CD4-positive, alpha-beta T cell (primary cell): ENCODE results near the gene MFSD6. TPM values are rescaled to one million over a fixed set of nuclear protein-coding genes. Genes with fewer than 3 reads are reported as not detected.

Source experiments
- ATAC-seq: fragments of 200-7000 bp; cut with Tn5 transposase; one replicate; pipeline ENCODE4 v1.10.0; 2022; ENCODE audit warnings: mild to moderate bottlenecking; ENCODE audit not compliant: poor library complexity
- CTCF ChIA-PET: fragments of 350-600 bp; sonication (Branson Sonifier 250); formaldehyde crosslinking; loops from one replicate; lab custom pipeline; 2021; ENCODE audit warnings: antibody characterized with exemption, inconsistent platforms; lab: Charles Lee
- POLR2A ChIA-PET: fragments of 350-600 bp; sonication (Branson Sonifier 250); formaldehyde crosslinking; loops from one replicate; lab custom pipeline; 2021; ENCODE audit warnings: antibody characterized with exemption, inconsistent platforms; lab: Charles Lee
- DNase-seq, 14 experiments: peaks; one replicate each; pipeline ENCODE4 v3.0.0-alpha.2; 2013 to 2020; ENCODE audit warnings: mixed read lengths in 2 of 14
- H3K27ac ChIP-seq, 2 donors: one replicate each; pipeline versions ENCODE4 v1.5.1 to v1.7.0; 2013; ENCODE audit warnings: low read length in 2 of 2, low read depth in 1 of 2, mild to moderate bottlenecking in 1 of 2
- H3K27me3 ChIP-seq, 2 experiments: 1 replicate in 1 of 2; 2 replicates in 1 of 2; pipeline versions ENCODE4 v1.6.1 to v1.7.0; 2013; ENCODE audit warnings: low read length in 2 of 2, control low read depth in 1 of 2, mild to moderate bottlenecking in 1 of 2, moderate library complexity in 1 of 2; ENCODE audit not compliant: insufficient read depth in 2 of 2, control insufficient read depth in 1 of 2
- H3K36me3 ChIP-seq: one replicate; pipeline ENCODE4 v1.6.1; 2013; ENCODE audit warnings: low read length, control low read depth; ENCODE audit not compliant: insufficient read depth
- H3K4me1 ChIP-seq: one replicate; pipeline ENCODE4 v1.6.1; 2013; ENCODE audit warnings: low read length, control low read depth; ENCODE audit not compliant: insufficient read depth
- H3K4me3 ChIP-seq: one replicate; pipeline ENCODE4 v1.5.1; 2013; ENCODE audit warnings: mild to moderate bottlenecking, low read length, moderate library complexity
- H3K9me3 ChIP-seq, 2 experiments: 1 replicate in 1 of 2; 2 replicates in 1 of 2; pipeline versions ENCODE4 v1.6.1 to v1.7.0; 2013; ENCODE audit warnings: low read length in 2 of 2, mild to moderate bottlenecking in 2 of 2, control low read depth in 1 of 2, moderate library complexity in 1 of 2; ENCODE audit not compliant: control insufficient read depth in 1 of 2, insufficient read depth in 1 of 2
- H3K27ac Mint-ChIP-seq: one replicate; pipeline ENCODE4 v1.8.0; 2020; ENCODE audit warnings: mixed read lengths
- H3K27me3 Mint-ChIP-seq: one replicate; pipeline ENCODE4 v1.8.0; 2021; ENCODE audit warnings: mixed read lengths
- H3K36me3 Mint-ChIP-seq: one replicate; pipeline ENCODE4 v1.8.0; 2021; ENCODE audit warnings: low read depth, mixed read lengths
- H3K4me1 Mint-ChIP-seq: one replicate; pipeline ENCODE4 v1.8.0; 2021; ENCODE audit warnings: low read depth, mixed read lengths
- H3K4me3 Mint-ChIP-seq: one replicate; pipeline ENCODE4 v1.8.0; 2020; ENCODE audit warnings: mild to moderate bottlenecking, mixed read lengths
- H3K9me3 Mint-ChIP-seq: one replicate; pipeline ENCODE4 v1.8.0; 2020; ENCODE audit warnings: mixed read lengths
- CTCF ChIP-seq: fragments of 200-600 bp; IDR thresholded peaks from one replicate; pipeline ENCODE4 v1.8.0; 2022; ENCODE audit warnings: antibody characterized with exemption, mild to moderate bottlenecking
- intact Hi-C, 2 experiments: fragments of 100-400 bp; cut with DNase I in 1 of 2; cut with micrococcal nuclease in 1 of 2; formaldehyde crosslinking; loops; one replicate each; pipeline versions ENCODE4 v1.15.1 to v1.9.0; 2023 to 2025; cut with DNase I, micrococcal nuclease
- total RNA-seq, 174 experiments: library from RNA in 2 of 174; stranded (reverse) in 2 of 174; gene quantifications; one replicate each; pipeline ENCODE4 v1.2.3 and lab custom pipeline; 2021 to 2026

MFSD6 gene
- total RNA-seq, 2 experiments from 2014 or later, result 41.2 to 47.8 TPM

DNA sequence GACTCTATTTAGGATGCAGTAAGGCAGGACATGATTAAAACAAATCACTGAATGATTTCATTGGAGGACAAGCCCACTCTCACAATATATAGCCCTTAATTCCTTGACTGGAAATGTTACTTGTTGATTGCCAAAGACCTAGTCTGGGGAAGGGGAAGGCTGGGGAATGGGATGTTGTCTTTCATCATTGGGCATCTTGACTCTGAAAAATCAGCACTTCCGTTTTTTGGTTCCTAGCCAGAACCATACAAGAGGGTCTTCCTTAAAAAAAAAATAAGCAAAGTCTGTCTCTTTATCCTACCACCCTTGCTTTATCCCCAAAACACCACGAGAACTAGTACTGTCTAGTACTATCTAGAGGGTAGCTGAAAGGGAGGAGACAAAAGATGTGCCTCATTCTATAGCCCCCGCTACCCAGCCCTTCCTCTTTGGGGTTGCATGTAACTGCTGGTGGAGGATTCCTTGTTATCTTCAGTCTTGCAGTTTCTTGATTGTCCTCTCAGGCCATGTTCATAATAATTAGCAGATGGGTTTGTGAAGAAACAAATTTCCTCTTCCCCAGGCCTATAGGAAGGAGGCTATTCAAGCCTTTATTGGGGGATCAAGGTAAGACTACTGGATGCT, 70.5 kb downstream of the MFSD6 start:
- CTCF ChIA-PET, result no interaction called here
- intact Hi-C loops, result no loop called here
- ATAC-seq (no peak), DNase-seq (no peak)
- Histone ChIP-seq H3K36me3 (no peaks in the 10 kb centered on the region), H3K9me3 (no peaks in the 10 kb centered on the region), H3K4me3 (no peak overlapping the region), H3K27me3 (no peaks in the 10 kb centered on the region), H3K4me1 (no peaks in the 10 kb centered on the region), H3K27ac (no peak overlapping the region)
- peaks cover 25% of the 10 kb centered on the region for H3K4me1 Mint-ChIP-seq
- peaks cover 35% of the 10 kb centered on the region for H3K36me3 Mint-ChIP-seq
- POLR2A ChIA-PET, result interaction anchor here (1.0 to 1.3 kb wide), 2 partner anchors 9 to 71 kb away, joined by 3 read pairs; no protein-coding TSS in a partner anchor
- no peak for TF ChIP-seq CTCF
- H3K27ac Mint-ChIP-seq, result peak overlapping the region; percentile 45
- H3K27me3 Mint-ChIP-seq, result no peaks in the 10 kb centered on the region
- no peaks in the 10 kb centered on the region for H3K9me3 Mint-ChIP-seq
- H3K4me3 Mint-ChIP-seq, result no peak overlapping the region

GRCh38 chr2:190481339-190481738, 73.2 kb downstream of the MFSD6 start:
- Histone ChIP-seq H3K9me3 (no peaks in the 10 kb centered on the region), H3K4me1 (no peaks in the 10 kb centered on the region), H3K36me3 (no peaks in the 10 kb centered on the region), H3K4me3 (no peak overlapping the region), H3K27ac (no peak overlapping the region), H3K27me3 (no peaks in the 10 kb centered on the region)
- Mint-ChIP-seq H3K27me3 (no peaks in the 10 kb centered on the region), H3K36me3 (peaks cover 44% of the 10 kb centered on the region), H3K4me1 (peaks cover 43% of the 10 kb centered on the region), H3K4me3 (no peak overlapping the region), H3K9me3 (no peaks in the 10 kb centered on the region), H3K27ac (no peak overlapping the region)
- ChIA-PET POLR2A (interaction anchor here (1.4 kb wide), 1 partner anchor 53 kb away, joined by 4 read pairs; the partner anchor contains the start of gene NEMP2), CTCF (no interaction called here)
- intact Hi-C loops, result loop anchor here in 1 of 2 experiments (10.0 kb wide), 1 partner anchor 97 kb away; no protein-coding TSS in a partner anchor
- ATAC-seq, result no peak
- DNase-seq, result no peak
- TF ChIP-seq CTCF, result no peak

DNA sequence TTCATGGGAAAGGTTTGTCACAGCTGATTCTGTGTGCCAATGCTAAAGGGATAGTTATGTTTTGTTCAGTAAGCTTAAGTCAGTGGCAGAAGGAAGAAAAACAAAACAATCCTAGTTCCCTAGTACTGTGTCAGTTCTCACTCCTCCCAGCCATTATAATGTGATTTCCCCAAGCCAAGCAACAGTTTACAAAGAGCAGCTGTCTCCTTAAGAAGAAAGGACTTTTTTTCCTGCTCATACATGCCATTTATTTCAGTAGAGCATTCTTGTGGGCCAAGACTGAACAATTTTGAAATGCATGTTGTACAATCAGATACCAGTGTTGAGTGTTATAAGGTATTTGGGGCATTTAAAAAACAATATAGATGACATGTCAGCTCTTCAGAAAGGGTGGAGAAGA, 74.3 kb downstream of the MFSD6 start:
- POLR2A ChIA-PET, result interaction anchor here (0.7 to 0.8 kb wide), 2 partner anchors 12 to 176 kb away, joined by 3 to 4 read pairs; no protein-coding TSS in a partner anchor
- CTCF ChIA-PET, result no interaction called here
- H3K9me3 Mint-ChIP-seq, result no peaks in the 10 kb centered on the region
- Histone ChIP-seq H3K4me3 (no peak overlapping the region), H3K4me1 (no peaks in the 10 kb centered on the region), H3K9me3 (no peaks in the 10 kb centered on the region), H3K27me3 (no peaks in the 10 kb centered on the region), H3K27ac (no peak overlapping the region), H3K36me3 (no peaks in the 10 kb centered on the region)
- ATAC-seq (no peak), DNase-seq (no peak)
- H3K36me3 Mint-ChIP-seq, result peaks cover 54% of the 10 kb centered on the region
- peaks cover 46% of the 10 kb centered on the region for H3K4me1 Mint-ChIP-seq
- H3K4me3 Mint-ChIP-seq, result no peak overlapping the region
- intact Hi-C loops, result loop anchor here in 1 of 2 experiments (10.0 kb wide), 1 partner anchor 98 kb away; no protein-coding TSS in a partner anchor
- no peak for TF ChIP-seq CTCF
- no peak overlapping the region for H3K27ac Mint-ChIP-seq
- no peaks in the 10 kb centered on the region for H3K27me3 Mint-ChIP-seq
